Mucosa of gallbladder (tissue), 1 donor: ENCODE measurements around the gene ABL1. TPM values are rescaled to one million over a fixed set of nuclear protein-coding genes. Genes with fewer than 3 reads are reported as not detected.
"Not testable (repeated sequence)": the region's sequence is repeated elsewhere in the genome, so short reads cannot be mapped to it uniquely, and the experiment has no call there.

Source experiments
- DNase-seq: peaks from one replicate; pipeline ENCODE4 v3.0.0-alpha.2; 2020; ENCODE audit warnings: low spot score
- total RNA-seq: library from RNA; stranded (reverse); gene quantifications from one replicate; pipeline ENCODE4 v1.2.1, GENCODE V29; 2021
- donor health status: DM: no; HTN: no; CAD: no.

The ABL1 gene
- total RNA-seq, 1 donor from 2014 or later: 85.9 TPM

GRCh38 chr9:130825351-130825651, 9.8 kb upstream of the ABL1 start:
- DNase-seq: no peak

DNA sequence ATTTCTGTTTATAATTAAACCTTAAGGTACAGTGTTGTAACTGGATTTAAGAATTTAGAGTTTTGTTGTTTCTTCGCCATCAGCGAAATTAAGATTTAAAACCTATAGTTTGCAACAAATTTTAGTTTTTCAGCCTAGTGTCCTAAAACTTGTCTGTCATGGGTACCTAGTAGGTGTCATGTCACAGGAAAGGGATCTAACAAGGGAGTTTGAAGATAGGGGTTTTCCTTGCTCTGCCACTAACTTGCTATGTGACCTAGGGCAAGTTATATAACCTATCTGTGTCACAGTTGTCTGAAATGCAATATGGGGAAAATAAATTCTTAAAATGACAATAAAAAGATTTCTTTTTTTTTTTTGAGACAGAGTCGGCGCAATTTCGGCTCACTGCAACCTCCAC, 9.2 kb upstream of the ABL1 start:
- DNase-seq: no peak

DNA sequence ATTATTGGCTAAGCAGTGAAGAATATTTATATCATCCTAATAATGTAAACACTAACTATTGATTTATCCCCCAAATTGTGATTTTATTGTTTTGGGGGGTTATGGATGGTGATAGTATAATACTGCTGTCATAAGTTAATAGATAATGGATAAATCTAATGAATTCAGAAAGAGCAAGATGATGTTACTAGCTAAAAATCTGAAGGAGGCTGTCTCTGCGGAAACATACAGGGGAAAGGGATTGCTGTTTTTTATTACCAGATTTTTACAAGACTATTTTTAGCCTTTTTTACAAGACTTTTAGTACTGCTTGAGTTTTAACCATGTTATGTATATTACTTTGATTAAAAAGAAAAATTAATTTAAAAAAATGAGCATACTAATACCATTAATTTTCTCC, 5.3 kb upstream of the ABL1 start:
- no peak for DNase-seq

DNA sequence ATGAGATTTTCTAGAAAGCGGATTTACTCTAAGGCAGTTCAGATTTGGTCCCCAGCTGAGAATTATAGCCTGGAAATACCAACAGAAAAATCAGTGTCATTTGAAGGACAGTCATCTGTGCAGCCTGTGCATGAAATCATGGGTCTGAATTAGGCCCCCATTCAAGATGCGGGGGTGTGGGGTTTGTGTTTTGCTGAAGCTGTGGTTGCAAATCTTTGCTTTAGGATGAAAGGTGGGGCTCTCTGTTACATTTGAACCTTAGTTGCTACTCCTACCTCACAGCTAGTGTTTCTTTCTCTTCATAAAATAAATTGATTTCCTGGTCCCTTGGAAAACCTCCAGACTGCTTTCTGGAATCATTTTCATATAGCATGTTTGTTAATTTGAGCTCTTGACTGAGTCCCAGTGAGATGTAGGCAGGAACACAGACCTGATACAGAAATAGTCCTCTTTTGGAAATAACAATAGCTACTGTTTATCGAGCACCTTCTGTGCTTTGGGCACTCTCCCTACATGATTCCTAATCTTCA, 4.8 kb upstream of the ABL1 start:
- no peak for DNase-seq

- no peak for DNase-seq
These were observed 4.0 kb upstream of the ABL1 start for GRCh38 chr9:130831077-130831476.

- DNase-seq: no peak
These were observed 1.7 kb upstream of the ABL1 start for GRCh38 chr9:130833031-130833990.

GRCh38 chr9:130835441-130836298, 616 bp downstream of the ABL1 start:
- DNase-seq: no peak

DNA sequence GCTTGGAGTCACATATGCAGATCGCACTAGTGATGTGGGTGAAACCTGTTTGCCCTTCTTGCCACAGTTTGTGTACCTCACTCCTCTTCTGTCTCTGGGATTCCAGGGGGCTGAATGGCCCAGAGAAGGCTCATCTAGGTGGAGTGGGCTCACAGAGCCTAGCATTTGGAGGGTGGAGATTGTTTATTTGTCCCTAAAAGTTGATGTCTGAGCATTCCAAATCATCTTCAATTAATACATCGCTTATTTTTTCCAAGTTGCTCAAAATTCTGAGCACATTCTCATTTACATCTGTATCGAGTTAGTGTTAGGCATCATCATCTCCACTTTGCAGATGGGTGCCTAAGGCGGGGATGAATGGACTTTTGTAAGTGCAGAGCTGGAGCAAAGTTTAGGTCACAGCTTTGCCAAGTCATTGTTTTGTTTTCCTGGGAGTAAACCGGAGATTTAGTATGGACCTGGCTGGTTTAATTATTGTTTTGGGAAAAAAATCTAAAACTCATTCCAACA, 2.0 kb downstream of the ABL1 start:
- no peak for DNase-seq

DNA sequence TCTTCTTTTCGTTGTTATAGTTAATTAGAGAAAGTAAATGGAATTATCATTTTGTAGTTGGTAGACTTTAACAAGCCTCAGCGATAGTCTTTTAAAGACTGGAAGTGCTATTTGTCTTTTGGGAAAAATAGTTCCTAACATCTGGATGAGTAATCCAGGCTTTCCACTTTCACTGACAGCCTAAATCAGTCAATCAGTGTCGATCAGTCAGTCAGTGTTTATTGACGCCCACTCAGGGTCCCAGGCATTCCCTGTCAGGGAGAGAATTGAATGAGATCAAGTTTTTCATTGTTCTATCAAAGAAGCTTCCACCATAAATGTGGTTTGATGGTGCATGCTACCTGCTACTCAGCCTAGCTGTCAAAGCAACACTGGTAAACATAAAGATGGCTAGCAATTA, 2.6 kb downstream of the ABL1 start:
- DNase-seq: no peak

GRCh38 chr9:130839132-130840111, 4.4 kb downstream of the ABL1 start:
- no peak for DNase-seq

DNA sequence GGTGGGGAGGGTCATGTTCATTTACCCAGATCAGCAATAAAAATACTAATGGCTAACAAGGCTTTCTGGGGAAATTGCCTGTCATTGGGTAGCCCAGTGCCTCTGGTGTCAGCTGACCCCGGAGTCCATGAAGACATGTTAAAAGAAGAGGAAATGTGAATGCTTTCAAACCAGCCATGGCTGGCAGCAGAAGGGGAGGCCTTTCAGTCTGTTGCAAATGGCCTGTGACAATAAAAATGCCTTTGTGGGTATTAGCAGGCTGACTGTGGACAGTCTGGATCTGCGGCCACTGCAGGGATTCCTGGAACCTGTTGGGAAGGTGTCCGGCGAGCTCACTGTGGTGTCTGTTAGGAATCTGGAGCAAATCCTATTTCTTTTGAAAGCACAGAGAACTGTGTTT, 7.5 kb downstream of the ABL1 start:
- DNase-seq: no peak

GRCh38 chr9:130843049-130843908, 8.2 kb downstream of the ABL1 start:
- peak; percentile 10 for DNase-seq

- DNase-seq: peak; percentile 9
These were observed 9.0 kb downstream of the ABL1 start for GRCh38 chr9:130844044-130844451.

DNA sequence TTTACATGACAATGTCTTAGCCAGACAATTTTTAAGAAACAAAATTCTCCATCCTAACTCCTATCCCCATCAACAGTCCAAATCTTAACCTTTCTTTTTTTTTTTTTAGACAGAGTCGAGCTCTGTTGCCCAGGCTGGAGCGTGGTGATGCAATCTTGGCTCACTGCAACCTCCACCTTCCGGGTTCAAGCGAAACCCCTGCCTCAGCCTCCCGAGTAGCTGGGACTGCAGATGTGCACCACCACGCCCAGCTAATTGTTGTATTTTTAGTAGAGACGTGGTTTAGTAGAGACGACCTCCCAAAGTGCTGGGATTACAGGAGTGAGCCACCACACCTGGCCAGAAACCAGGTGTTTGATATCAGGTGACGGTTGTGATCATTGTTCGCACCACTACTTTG, 10.2 kb downstream of the ABL1 start:
- peak; percentile 8 for DNase-seq

- peak; percentile 37 for DNase-seq
These were observed 10.9 kb downstream of the ABL1 start for GRCh38 chr9:130845901-130846481.

GRCh38 chr9:130846487-130847305, 11.6 kb downstream of the ABL1 start:
- peak; percentile 48 for DNase-seq

DNA sequence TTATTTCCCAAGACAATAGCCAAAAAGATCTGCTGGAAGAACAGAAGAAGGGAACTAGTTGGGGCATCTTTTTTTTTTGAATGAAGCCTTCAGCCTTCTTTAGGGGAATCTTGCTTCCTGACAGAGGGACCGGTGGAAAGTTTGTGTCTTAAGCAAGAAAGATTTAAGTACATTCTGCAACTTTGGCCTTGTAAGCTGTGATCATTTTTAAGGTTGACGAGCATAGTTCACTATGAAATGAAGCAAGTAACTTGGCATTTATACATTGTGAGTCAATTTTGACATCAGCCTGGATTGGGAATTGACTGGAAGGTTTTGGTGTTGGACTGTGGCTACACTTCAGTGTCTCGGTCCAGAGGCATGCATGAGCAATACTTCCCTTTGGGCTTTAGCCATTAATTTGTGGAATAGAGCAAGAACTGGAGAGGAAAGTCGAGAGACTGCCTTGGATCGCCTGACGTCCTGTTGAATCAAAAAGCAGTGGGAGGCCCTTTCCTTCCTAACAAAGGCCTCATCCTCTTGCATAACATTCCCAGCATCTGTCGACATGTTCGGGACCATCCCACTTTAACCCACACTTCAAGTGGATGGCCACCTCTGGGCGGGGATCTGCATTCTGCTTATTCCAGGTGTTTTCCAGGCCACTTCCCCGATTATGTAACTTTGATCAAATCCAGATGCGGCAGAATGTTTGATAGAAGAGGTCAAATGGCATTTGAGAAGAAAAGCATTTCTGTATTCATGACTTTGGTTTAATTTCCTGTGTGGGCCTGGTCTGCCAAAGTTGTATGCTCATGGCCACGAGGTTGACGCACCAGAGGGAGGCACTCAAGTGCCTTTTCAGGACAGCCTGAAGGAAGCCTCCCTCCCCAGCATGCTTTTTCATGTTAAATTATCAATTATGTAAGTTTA, 12.5 kb downstream of the ABL1 start:
- peak; percentile 74 for DNase-seq

- not testable (repeated sequence) for DNase-seq
These were observed 13.5 kb downstream of the ABL1 start for GRCh38 chr9:130848514-130848913.
